Ecto neural progenitor cell (in vitro differentiated cells): ENCODE data around the gene SNAPIN.

Source experiments
- DNase-seq: peaks from one replicate; pipeline ENCODE4 v3.0.0-alpha.2; 2018; ENCODE audit warnings: low spot score

Gene SNAPIN, protein sequence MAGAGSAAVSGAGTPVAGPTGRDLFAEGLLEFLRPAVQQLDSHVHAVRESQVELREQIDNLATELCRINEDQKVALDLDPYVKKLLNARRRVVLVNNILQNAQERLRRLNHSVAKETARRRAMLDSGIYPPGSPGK

DNA sequence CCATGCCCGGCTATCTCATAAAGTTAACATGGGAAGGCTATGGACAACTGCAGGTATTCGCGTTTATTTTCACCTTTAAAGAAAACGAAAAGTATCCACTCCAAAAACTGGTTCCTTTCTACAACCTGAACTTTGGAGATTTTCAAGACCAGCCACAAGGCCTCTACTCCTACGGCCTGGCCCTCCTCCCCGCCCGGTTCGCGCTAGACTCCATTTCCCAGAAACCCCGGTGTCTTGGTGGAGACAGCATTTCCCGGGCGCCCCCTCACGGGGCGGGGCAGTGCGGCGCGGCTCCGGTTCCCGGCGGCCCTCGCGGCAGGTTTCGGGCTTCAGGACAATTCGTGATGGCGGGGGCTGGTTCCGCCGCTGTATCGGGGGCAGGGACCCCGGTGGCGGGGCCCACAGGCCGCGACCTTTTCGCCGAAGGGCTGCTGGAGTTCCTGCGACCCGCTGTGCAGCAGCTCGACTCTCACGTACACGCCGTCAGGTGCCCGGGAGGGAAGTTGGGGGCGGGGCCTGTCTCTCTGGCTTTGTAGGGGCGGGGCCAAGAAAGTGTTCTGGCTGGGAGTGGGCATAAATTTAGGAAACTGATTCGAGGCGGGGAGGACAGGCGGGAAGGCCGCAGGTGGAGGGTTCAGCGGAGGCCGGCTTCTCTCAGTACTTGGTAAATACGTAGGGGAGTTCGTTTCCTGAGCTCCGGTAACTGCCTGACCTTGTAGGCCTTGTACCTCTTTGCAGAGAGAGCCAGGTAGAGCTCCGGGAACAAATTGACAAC is at the start of gene SNAPIN:
TSS of gene SNAPIN (plus strand) at position 304 of the 775 bp plus-strand sequence. CDS start at position 345, 41 bp downstream.
- DNase-seq: peak; percentile 95

DNA sequence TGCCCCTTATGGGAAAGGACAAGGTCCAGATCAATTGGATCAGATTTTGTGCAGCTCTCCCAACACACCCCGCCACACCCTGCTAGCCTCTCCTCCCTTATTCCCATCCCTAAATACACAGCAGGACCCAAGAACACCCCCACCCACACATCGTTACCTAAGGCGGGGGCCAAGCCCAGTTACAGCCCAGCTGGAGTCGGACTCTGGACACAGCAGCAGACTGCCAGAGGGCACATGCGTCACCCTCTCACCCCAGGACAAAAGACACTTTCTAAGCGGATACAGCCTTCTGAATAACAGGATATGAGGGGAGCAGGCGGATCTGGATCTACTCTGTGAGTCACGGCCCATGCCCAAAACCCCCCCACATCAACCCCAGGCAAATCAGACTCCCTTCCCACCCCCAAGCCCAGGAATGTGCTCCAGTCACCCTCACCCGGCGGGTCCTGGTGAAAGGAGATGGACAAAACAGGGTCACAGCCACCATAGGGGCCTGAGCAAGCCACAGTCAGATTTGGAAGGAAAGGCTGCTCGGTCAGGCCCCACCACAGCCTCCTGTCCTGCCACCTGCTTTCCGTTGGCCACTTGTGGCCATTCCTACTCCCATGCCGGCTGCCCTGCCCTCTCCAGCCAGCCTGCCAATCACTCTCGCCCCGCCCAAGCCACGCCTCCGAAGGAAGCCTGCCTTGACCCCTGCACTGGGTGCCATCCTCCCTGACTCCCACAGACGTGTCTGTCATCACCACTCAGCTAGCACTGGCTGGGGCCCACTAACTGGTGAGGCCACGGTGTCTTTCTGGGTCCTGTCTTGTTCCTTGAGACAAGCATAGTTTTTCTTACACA is 49.5 kb upstream of the SNAPIN start:
- DNase-seq: peak; percentile 83

DNA sequence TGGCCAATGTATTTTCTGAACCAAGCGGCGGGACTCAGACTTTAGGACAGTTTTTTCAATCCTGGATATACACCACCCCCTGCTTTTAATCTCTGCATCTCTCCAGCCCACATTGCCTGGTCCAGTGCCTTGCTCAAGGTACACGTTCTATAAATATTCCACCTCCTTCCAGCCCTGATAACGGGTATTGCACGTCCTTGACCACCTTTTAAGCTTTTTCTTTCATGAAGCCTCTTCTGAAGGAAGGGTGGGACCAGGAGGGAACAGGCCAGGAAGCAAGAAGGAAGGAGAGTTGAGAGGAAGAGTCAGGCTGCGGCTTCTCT is 49.0 kb upstream of the SNAPIN start:
- DNase-seq: no peak

GRCh38 chr1:153610334-153610733 is 48.2 kb upstream of the SNAPIN start:
- DNase-seq: no peak

- DNase-seq: no peak
Observed at GRCh38 chr1:153610811-153611301, 47.6 kb upstream of the SNAPIN start.

GRCh38 chr1:153611356-153611755 is 47.1 kb upstream of the SNAPIN start:
- no peak for DNase-seq

DNA sequence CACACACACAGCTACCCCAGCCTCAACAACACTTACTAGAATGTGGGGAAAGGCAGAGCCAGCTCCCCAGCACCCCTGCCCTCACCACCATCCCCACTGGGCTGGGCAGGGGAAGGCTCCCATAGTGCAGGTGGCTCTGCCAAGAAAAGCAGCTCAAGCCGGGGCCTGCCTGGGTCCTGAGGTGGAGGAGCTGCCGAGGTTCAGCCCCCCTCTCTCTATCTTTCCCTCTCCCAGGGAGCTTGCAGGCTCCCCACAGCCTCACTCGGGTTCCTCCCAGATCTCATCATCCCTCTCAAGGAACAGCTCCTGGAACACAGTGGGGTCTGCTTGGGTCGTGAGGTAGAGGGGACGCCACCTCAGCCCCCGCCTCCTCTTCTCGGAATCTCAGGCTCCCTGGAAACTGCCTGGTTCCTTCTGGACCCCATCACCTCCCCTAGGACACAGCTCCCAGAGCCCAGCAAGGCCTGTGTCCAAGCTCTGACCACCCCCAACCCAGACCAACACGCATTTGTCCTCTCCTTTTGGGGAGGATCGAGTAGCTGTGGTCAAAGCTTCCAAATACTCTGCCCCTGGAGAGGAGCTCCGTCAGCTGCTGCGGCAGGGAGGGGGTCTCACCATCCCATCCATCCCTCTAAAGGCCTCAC is 46.3 kb upstream of the SNAPIN start:
- DNase-seq: no peak

- DNase-seq: peak; percentile 62
Observed at GRCh38 chr1:153612755-153613331, 45.7 kb upstream of the SNAPIN start, which contains the start of gene S100A16. Gene S100A16, minus strand, starts transcription at chr1:153613137. Its CDS starts 4,986 bp downstream, at chr1:153608151.

DNA sequence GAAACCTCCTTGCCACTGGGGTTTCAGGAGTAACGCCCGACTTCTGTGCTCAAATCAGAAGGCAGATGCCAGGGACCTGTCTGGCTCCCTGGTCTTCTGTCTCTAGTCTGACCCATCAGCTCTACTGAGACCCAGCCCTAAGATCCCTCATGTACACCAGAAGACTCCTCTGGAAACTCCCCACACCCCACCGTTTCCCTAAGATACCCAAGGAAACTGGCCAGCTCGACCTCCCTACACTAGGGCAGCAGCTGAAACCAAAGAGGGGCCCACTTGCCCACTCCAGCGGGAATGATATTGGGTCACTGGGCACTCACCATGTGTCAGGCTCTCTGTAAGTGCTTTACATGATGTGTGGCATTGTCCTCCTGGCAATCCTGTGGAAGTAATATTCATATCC is 45.1 kb upstream of the SNAPIN start:
- no peak for DNase-seq

DNA sequence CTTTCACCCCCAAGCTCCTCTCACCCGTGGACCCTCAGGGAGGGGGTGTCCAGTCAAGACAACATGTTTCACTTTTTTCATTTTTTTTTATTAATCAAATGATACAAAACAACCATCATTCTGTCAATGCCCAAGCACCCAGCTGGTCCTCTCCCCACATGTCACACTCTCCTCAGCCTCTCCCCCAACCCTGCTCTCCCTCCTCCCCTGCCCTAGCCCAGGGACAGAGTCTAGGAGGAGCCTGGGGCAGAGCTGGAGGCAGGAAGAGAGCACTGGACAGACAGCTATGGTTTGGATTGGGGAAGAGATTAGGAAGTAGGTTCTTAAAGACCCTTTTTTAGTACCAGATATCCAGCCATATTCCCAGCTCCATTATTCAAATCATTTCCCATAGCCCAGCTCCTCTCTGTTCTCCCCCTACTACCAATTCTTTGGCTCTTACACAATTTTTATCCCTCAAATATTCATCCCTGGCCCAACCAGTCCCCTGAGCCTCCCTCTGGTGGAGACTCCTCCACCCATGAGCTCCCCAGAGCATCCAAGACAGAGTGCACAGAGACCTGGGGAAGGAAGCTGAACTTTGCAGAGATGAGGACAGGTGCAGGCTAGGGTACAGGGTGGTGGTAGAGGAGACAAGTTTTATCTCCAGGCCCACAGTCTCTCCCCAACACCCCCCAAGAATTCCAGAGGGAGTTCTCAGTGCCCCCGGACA is 44.2 kb upstream of the SNAPIN start:
- no peak for DNase-seq

GRCh38 chr1:153614906-153615305 is 43.6 kb upstream of the SNAPIN start:
- DNase-seq: no peak

DNA sequence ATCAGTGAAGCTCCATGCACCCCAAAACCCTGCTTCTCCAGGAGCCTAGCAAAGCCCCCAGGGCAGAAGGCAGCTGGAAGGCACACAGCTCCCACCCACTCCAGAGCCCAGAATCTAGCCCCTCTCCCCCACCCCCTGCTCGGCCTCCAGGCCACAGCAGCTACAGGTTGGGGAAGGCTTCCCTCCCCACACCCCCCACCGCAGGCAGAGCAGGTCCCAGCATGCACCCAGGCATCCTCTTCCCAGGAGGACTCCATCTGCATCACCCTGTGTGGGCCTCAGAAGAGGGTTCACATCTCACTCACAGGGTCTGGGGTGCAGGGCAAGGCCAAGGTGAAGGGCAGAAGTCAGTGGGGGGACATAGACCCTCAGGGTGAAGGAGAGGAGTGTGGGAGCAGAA is 43.1 kb upstream of the SNAPIN start:
- DNase-seq: no peak

- no peak for DNase-seq
Observed at GRCh38 chr1:153616144-153616916, 42.2 kb upstream of the SNAPIN start, which contains the start of gene S100A14. Gene S100A14, minus strand, starts transcription at chr1:153616325. Its CDS starts 467 bp downstream, at chr1:153615858.

GRCh38 chr1:153616917-153617311 is 41.6 kb upstream of the SNAPIN start:
- DNase-seq: no peak

- peak; percentile 69 for DNase-seq
Observed at GRCh38 chr1:153617663-153618062, 40.8 kb upstream of the SNAPIN start.

- no peak for DNase-seq
Observed at GRCh38 chr1:153619171-153619570, 39.3 kb upstream of the SNAPIN start.

DNA sequence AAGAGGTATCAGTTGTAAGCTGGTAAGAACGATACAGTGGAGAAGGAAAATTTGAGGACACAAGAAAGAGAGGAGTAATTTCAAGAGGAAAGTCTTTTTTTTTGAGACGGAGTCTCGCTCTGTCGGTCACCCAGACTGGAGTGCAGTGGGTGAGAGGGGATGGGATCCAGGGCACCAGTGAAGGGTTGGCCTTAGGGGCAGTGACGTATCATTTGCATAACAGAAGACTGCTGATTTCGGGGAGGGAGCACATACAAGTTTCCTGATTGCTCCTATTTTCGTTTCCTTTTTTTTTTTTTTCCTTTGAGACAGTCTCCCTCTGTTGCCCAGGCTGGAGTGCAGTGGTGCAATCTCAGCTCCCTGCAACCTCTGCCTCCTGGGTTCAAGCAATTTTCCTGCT is 35.4 kb upstream of the SNAPIN start:
- no peak for DNase-seq

DNA sequence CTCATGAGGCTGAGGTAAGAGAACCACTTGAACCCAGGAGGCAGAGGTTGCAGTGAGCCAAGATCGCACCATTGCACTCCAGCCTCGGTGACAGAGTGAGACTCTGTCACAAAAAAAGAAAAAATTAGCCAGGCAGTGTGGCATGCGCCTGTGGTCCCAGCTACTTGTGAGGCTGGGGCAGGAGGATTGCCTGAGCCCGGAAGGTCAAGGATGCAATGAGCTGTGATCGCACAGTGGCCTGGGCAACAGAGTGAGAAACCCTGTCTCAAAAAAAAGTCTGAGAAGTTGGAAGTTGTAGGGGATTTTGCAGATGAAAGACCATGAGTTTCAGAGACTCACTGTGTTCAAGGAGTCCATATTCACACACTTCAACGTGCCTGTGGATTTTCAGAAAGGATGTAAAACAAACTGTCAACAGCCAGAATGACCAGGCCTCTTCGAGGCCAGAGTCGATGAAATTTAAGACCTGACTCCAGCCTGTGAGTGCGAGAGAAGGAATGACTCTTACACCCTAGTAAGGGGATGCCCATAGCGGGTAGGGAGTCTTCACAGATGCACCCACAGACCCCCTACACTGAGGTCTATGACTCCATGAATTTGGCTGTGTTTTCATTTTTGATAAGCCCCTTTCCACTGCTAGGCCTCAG is 33.4 kb upstream of the SNAPIN start:
- DNase-seq: no peak

GRCh38 chr1:153626477-153626903 is 32.0 kb upstream of the SNAPIN start:
- DNase-seq: no peak
